ENCODE data around the gene PGP. TPM values are rescaled to one million over a fixed set of nuclear protein-coding genes. Genes with fewer than 3 reads are reported as not detected.

PGP gene
- total RNA-seq, 1 experiment from 2014 or later, result 38.3 TPM

- Histone ChIP-seq H3K79me1 (ENCODE audit: insufficient read depth, low read depth, low read length, poor library complexity, severe bottlenecking) (no peaks in the 10 kb centered on the region), H3K23ac (ENCODE audit: insufficient read length, low read depth, low read length) (no peak overlapping the region), H3K18ac (ENCODE audit: insufficient read length, low read depth, low read length) (no peak overlapping the region), H3K79me2 (ENCODE audit: insufficient read depth, low read length) (no peaks in the 10 kb centered on the region), H3K9ac (ENCODE audit: extremely low read depth, insufficient read length, low read length) (no peak overlapping the region), H4K5ac (ENCODE audit: insufficient read length, low read depth, low read length) (no peak overlapping the region), H3K23me2 (ENCODE audit: insufficient read length, low read depth, low read length, poor library complexity, severe bottlenecking) (peaks cover 7% of the 10 kb centered on the region), H3K4ac (ENCODE audit: low read depth, low read length) (no peak overlapping the region), H3K56ac (ENCODE audit: insufficient read length, low read depth, low read length) (no peak overlapping the region), H2BK5ac (ENCODE audit: insufficient read length, low read length) (no peak overlapping the region), H3K4me2 (ENCODE audit: insufficient read depth, insufficient read length, low read length) (no peak overlapping the region), H3T11ph (ENCODE audit: low read length) (no peak overlapping the region), H2BK20ac (ENCODE audit: low read depth, low read length, poor library complexity, severe bottlenecking) (no peak overlapping the region), H4K8ac (replicated peaks; ENCODE audit: insufficient read length, low read depth, low read length) (no peak overlapping the region), H3K14ac (ENCODE audit: insufficient read depth, low read length) (no peak overlapping the region), H2AFZ (ENCODE audit: low read length) (no peak overlapping the region), H2AK5ac (ENCODE audit: insufficient read length, low read length) (no peak overlapping the region), H2BK15ac (ENCODE audit: low read depth, low read length) (no peak overlapping the region), H2BK12ac (ENCODE audit: insufficient read length, low read depth, low read length) (no peak overlapping the region), H3K9me3 (ENCODE audit: control insufficient read depth, low read depth, low read length) (no peaks in the 10 kb centered on the region), H3K27ac (ENCODE audit: insufficient read length, low read depth, low read length) (no peak overlapping the region), H3K4me1 (ENCODE audit: insufficient read depth, low read length) (no peaks in the 10 kb centered on the region), H2BK120ac (ENCODE audit: low read depth, low read length, poor library complexity, severe bottlenecking) (no peak overlapping the region), H4K91ac (ENCODE audit: insufficient read length, low read depth, low read length) (no peak overlapping the region), H4K20me1 (ENCODE audit: control insufficient read depth, insufficient read depth, insufficient read length) (no peaks in the 10 kb centered on the region), H3K27me3 (ENCODE audit: insufficient read depth, low read length) (peaks cover 8% of the 10 kb centered on the region; the same call in 1 of the 2 replicates)
- no peak for DNase-seq
- peaks cover 4% of the 10 kb centered on the region in 2 experiments; a peak in 1 of 4 replicates for H3K4me1 Mint-ChIP-seq
- H3K36me3 Mint-ChIP-seq (ENCODE audit: insufficient read depth in 1 of 3, low read depth in 3 of 3), result no peaks in the 10 kb centered on the region
- no peak overlapping the region for H3K27ac Mint-ChIP-seq
- 0 out of 5 replicates have a peak, but pooled peaks cover 0 to under 1% of the 10 kb centered on the region in 2 experiments for H3K9me3 Mint-ChIP-seq
- H3K27me3 Mint-ChIP-seq (ENCODE audit: low read depth), result peaks cover 58% of the 10 kb centered on the region
- WGBS (ENCODE audit: extremely low coverage, insufficient read length, low lambda C conversion rate), result no CpG with 5 or more reads among the region's 4 CpGs
- H3K4me3 Mint-ChIP-seq, result peak overlapping the region; percentile 12 to 73; a peak in 3 of 5 replicates
- TF ChIP-seq CTCF (conservative IDR thresholded peaks at IDR 0.05), result no peak
Measured at GRCh38 chr16:2198283-2198682, 16.4 kb downstream of the PGP start.

Data from H9 (cell line).